Tibial artery (tissue), 4 donors: ENCODE data around the gene SCN4A.
"Not testable (repeated sequence)": the region's sequence is repeated elsewhere in the genome, so short reads cannot be mapped to it uniquely, and the experiment has no call there.

ENCODE experiments used
- DNase-seq, 2 donors: peaks; one replicate each; pipeline ENCODE4 v3.0.0-alpha.2; 2019
- H3K27ac ChIP-seq, 2 donors: fragments of 200-600 bp; sonication (generic) in 1 of 2; 1 replicate in 1 of 2; 2 replicates in 1 of 2; pipeline ENCODE4 v1.5.1; 2018 to 2019; ENCODE audit warnings: mild to moderate bottlenecking in 1 of 2
- H3K27me3 ChIP-seq, 2 donors: fragments of 200-600 bp; sonication (generic) in 1 of 2; one replicate each; pipeline versions ENCODE4 v1.5.1 to v1.6.0; 2016 to 2019
- H3K36me3 ChIP-seq, 3 donors: fragments of 200-600 bp; sonication (generic) in 2 of 3; one replicate each; pipeline ENCODE4 v1.5.1; 2016 to 2019; ENCODE audit warnings: mild to moderate bottlenecking in 2 of 3
- H3K4me1 ChIP-seq, 4 donors: fragments of 200-600 bp; sonication (generic) in 2 of 4; 1 replicate in 3 of 4; 2 replicates in 1 of 4; pipeline ENCODE4 v1.5.1; 2016 to 2019
- H3K4me3 ChIP-seq, 2 donors: fragments of 200-600 bp; sonication (generic) in 1 of 2; 1 replicate in 1 of 2; 2 replicates in 1 of 2; pipeline ENCODE4 v1.5.1; 2018 to 2019; ENCODE audit warnings: mild to moderate bottlenecking in 2 of 2
- H3K9me3 ChIP-seq, 3 donors: fragments of 200-600 bp; sonication (generic) in 1 of 3; one replicate each; pipeline ENCODE4 v1.5.1; 2016 to 2019
- CTCF ChIP-seq, 2 experiments: fragments of 200-600 bp in 1 of 2; fragments of 450-650 bp in 1 of 2; IDR thresholded peaks; one replicate each; pipeline ENCODE4 v1.5.1; 2017 to 2019; ENCODE audit warnings: antibody characterized with exemption in 2 of 2, mild to moderate bottlenecking in 1 of 2, moderate library complexity in 1 of 2
- intact Hi-C: fragments of 100-400 bp; cut with DNase I; formaldehyde crosslinking; loops from one replicate; pipeline ENCODE4 v1.15.0; 2023; ENCODE audit warnings: low total_unique reads

The SCN4A gene

DNA sequence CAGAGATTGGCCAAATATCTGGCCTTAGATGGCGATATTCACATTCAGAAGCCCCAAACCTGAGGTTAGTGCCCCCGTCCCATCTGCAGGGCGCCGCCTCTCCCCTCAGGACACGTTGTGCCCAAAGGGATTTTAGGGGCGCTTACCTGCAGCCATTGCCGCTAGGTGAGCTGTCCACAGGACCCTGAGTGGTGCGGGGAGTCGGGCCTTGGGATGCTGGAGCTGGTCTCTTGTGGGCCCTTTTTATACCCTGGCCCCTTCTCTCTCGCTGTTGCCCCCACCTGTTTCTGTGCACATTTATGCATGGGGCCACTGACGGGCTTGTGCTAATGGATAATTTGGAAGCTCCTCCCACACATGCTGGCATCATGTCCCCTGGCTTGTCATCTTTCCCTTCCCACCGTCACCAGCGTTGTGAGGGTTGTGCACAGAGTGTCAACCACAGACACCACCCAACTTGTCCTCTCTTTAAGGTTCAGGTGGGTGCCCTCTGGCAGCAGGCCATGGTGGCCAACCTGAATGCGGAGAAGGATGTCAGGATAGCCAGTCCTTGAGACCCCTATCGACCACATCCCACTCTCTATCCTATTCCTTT is 61.6 kb downstream of the SCN4A start, which contains the start of gene CSHL1:
Gene CSHL1 (minus strand): TSS at position 218 of the 595 bp plus-strand sequence. CDS start 62 bp downstream, at position 156.
- Histone ChIP-seq H3K4me1 (no peaks in the 10 kb centered on the region), H3K4me3 (no peak within 1 kb of the TSS), H3K9me3 (no peaks in the 10 kb centered on the region), H3K27me3 (peaks cover 0 to 14% of the 10 kb centered on the region in 2 donors), H3K27ac (no peak within 1 kb of the TSS), H3K36me3 (no peaks in the 10 kb centered on the region)
- DNase-seq, result no peak
- intact Hi-C loops, result no loop called here
- no peak for TF ChIP-seq CTCF (IDR thresholded peaks at IDR 0.05)

- Histone ChIP-seq H3K27me3 (peaks cover 0 to 14% of the 10 kb centered on the region in 2 donors), H3K36me3 (no peaks in the 10 kb centered on the region), H3K9me3 (no peaks in the 10 kb centered on the region), H3K4me3 (no peak overlapping the region), H3K27ac (no peak overlapping the region), H3K4me1 (no peaks in the 10 kb centered on the region)
- TF ChIP-seq CTCF (IDR thresholded peaks at IDR 0.05), result no peak
- DNase-seq, result no peak
- intact Hi-C loops, result no loop called here
Measured at GRCh38 chr17:63910096-63910495, 62.6 kb downstream of the SCN4A start.

DNA sequence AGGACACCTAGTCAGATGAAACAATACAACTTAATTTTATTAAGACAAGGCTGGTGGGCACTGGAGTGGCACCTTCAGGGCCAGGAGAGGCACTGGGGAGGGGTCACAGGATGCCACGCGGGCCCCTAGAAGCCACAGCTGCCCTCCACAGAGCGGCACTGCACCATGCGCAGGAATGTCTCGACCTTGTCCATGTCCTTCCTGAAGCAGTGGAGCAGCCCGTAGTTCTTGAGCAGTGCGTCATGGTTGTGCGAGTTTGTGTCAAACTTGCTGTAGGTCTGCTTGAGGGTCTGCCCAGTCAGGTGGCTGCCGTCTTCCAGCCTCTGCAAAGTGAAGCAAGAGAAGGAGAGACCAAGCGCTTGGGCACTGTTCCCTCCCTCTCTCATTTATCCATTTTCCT is 63.1 kb downstream of the SCN4A start:
- H3K27ac ChIP-seq, DNase-seq, H3K36me3 ChIP-seq, H3K9me3 ChIP-seq, intact Hi-C loops, H3K4me3 ChIP-seq, H3K4me1 ChIP-seq: not testable (repeated sequence)
- peaks cover 0 to 14% of the 10 kb centered on the region in 2 donors for H3K27me3 ChIP-seq

DNA sequence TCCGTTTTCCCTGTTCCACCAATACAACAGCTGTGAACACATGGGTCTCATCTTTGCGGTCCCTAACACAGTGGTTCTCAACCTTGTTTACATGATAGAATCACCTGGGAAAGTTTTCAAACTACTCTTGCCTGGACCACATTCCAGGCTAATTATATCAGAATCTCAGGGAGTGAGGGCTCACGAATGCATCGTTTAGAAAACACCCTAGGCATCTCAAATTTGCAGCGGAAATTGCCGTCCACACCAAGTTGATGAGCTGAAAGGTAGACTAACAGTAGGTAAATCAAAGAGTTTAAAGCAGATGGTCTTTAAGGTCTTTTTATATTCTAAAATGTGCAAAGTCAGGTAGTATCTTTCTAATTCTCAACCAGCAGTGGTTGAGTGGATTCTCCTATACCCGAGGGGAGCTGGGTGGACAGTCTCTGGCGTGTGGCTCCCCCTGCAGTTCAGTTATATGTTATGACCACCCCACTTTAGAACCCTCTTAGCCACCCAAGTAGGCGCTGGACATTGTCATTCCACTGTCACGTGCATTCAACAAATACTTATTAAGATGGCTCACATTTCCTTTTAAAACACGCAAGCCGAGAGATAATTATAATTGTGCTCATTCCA is 65.4 kb downstream of the SCN4A start:
- H3K4me3 ChIP-seq, H3K36me3 ChIP-seq, H3K4me1 ChIP-seq, H3K9me3 ChIP-seq, H3K27ac ChIP-seq, DNase-seq, intact Hi-C loops: not testable (repeated sequence)
- H3K27me3 ChIP-seq, result peaks cover 0 to 17% of the 10 kb centered on the region in 2 donors

DNA sequence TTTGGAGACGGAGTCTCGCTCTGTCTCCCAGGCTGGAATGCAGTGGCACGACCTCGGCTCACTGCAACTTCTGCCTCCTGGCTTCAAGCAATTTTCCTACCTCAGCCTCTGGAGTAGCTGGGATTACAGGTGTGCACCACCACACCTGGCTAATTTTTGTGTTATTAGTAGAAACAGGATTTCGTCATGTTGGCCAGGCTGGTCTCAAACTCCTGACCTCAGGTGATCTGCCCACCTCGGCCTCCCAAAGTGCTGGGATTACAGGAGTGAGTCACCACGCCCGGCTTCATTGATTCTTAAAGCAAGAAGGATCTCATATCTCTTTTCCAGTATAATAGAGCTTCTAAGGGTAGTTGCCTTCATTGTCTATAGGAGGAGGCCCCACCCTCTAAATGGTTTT is 67.9 kb downstream of the SCN4A start:
- H3K27me3 ChIP-seq, H3K4me3 ChIP-seq, H3K36me3 ChIP-seq, H3K9me3 ChIP-seq, DNase-seq, H3K27ac ChIP-seq, intact Hi-C loops, H3K4me1 ChIP-seq: not testable (repeated sequence)

DNA sequence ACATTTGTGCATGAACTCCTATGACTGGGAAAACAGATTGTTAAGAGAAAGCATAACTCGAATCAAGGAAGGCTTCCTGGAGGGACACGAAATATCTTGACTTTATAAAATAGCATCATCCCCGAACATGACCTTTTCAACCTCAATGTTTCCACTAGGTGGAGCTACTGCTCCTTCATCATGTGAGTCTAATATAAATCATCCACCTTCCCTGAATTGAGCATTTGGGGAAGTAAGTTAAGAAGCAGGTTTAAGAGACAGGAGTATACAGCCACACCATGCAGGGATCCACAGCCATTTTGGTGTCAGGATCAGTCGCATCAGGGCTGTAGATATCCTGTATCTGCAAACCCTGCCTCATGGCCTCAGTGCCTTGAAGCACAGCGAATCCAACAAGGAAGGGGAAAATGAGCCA is 68.9 kb downstream of the SCN4A start:
- DNase-seq, H3K9me3 ChIP-seq, H3K27ac ChIP-seq, H3K36me3 ChIP-seq, H3K27me3 ChIP-seq, H3K4me3 ChIP-seq, intact Hi-C loops, H3K4me1 ChIP-seq: not testable (repeated sequence)
- TF ChIP-seq CTCF (IDR thresholded peaks at IDR 0.05), result peak in 1 of 2 experiments; percentile 29

DNA sequence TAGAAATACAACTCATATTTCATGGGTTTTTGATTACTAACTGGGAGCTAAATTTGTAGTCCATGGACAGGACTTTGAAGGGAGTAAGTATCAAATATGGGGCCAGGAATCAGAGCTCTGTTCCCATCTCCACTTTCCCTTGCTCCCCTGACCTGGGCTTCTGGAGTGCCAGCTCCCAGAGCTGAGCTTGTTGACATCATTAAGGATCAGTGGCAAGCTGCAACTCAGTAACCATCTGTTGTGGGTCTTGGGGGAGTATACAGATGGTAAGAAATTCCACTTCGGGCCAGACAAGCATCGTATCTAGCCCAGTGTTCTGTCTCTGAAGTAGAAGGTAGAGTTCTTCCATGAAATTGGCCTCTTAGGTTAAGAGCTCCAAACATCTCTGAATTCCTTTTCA is 70.7 kb downstream of the SCN4A start:
- H3K27ac ChIP-seq, H3K4me1 ChIP-seq, intact Hi-C loops, H3K9me3 ChIP-seq, DNase-seq, H3K4me3 ChIP-seq, H3K27me3 ChIP-seq, H3K36me3 ChIP-seq: not testable (repeated sequence)

DNA sequence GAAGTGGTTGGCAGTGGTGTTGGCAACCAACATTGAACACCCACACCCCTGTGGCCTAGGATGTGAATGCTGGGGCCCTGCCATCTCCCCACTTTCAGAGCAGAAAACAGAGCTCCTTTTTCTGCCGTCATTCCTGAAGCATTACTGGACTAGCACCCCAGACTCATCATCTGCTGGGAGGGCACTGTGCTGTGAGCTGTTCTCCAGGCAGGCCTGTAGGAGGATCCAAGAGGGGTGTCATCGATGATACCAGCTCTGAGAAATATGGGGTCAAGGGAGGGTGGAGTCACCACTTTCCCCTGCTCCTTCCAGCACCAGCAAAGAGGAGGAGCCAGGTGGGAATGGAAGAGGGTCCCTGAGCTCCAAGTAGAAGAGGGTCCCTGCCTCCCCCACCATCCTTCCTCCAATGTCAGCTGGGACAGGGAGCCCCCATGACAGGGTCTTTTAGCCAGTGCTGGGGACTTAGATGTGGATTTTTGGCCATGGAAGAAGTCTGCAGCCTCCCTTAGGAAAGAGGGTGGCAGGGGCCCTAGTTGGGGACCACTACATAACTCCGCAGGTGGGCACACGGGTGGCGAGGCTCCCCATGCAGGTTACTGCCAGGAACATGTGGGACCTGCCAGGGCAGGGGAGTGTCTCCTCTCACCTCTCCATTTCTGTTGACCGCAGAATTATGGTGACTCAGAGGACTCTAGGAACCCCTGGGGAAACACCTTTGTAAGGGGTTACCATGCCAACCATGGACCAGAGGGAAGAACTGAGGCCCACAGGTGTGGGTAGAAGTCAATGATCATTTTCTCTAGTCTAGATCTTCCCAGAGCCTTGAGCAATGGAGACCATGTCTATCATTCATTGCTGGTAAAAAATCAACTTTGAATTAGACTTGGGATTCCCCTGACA is 73.6 kb downstream of the SCN4A start:
- H3K4me3 ChIP-seq, H3K36me3 ChIP-seq, H3K4me1 ChIP-seq, DNase-seq, H3K9me3 ChIP-seq, H3K27me3 ChIP-seq, H3K27ac ChIP-seq, intact Hi-C loops: not testable (repeated sequence)

DNA sequence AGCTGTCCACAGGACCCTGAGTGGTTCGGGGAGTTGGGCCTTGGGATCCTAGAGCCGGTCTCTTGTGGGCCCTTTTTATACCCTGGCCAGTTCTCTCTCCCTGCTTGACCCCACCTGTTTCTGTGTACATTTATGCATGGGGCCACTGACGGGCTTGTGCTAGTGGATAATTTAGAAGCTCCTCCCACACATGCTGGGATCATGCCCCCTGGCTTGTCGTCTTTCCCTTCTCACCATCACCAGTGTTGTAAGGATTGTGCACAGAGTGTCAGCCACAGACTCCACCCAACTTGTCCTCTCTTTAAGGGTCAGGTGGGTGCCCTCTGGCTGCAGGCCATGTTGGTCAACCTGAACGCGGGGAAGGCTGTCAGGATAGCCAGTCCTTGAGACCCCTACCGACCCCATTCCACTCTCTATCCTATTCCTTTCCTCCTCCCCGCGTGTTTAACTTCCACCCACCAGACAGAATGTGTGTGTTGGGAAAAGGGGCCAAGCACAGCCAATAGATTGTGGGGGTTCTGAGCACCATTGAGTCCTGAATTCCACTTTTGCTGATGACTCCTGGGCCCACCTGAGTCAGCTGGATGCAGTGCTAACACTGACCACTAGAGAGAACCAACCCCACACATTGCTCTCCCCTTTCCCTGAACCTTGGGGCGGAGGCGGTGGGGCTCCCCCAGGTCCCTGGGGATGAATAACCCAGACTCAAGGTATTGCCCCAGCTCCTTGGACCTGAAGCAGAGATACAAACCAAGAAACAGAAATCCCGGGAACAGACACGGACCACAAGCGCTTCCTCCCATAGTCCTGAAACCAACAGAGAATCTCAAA is 76.0 kb downstream of the SCN4A start, which contains the start of gene CSH1:
Gene CSH1 (minus strand): TSS at position 51 of the 831 bp plus-strand sequence. CDS start 63 bp downstream, outside the sequence.
- intact Hi-C loops, H3K4me3 ChIP-seq, H3K9me3 ChIP-seq, DNase-seq, H3K27ac ChIP-seq, H3K27me3 ChIP-seq, H3K4me1 ChIP-seq, H3K36me3 ChIP-seq: not testable (repeated sequence)

GRCh38 chr17:63894821-63895220 is 77.9 kb downstream of the SCN4A start:
- DNase-seq, intact Hi-C loops, H3K36me3 ChIP-seq, H3K4me1 ChIP-seq, H3K27me3 ChIP-seq, H3K4me3 ChIP-seq, H3K27ac ChIP-seq, H3K9me3 ChIP-seq: not testable (repeated sequence)
